GM12878 (cell line): Measurements from ENCODE around the gene SPSB3. TPM values are rescaled to one million over a fixed set of nuclear protein-coding genes. Genes with fewer than 3 reads are reported as not detected.

Source experiments
- ATAC-seq: fragments of 200-7000 bp; cut with Tn5 transposase; 3 replicates; pipeline ENCODE4 v1.9.1; 2020; ENCODE audit warnings: mild to moderate bottlenecking, moderate library complexity
- BruUV-seq: library from RNA; stranded (reverse); fragments of 400-500 nt; replicated peaks from 2 replicates; lab custom pipeline; 2021; lab: Mats Ljungman, UMichigan
- CTCF ChIA-PET: fragments of 300-600 bp; sonication (Branson Sonifier 250); formaldehyde crosslinking; extraction: SDS; loops from one replicate; lab custom pipeline; 2021; ENCODE audit warnings: inconsistent platforms; lab: Yijun Ruan, JAX
- POLR2A ChIA-PET: fragments of 350-600 bp; formaldehyde crosslinking; extraction: SDS; loops from one replicate; lab custom pipeline; 2021; ENCODE audit warnings: inconsistent platforms; lab: Charles Lee
- RAD21 ChIA-PET: fragments of 300-600 bp; sonication (Branson Sonifier 250); formaldehyde crosslinking; loops from one replicate; lab custom pipeline; 2023; ENCODE audit warnings: antibody characterized with exemption; ENCODE audit not compliant: unreplicated experiment; lab: Charles Lee
- SMC1A ChIA-PET: fragments of 300-600 bp; sonication (Branson Sonifier 250); formaldehyde crosslinking; loops from one replicate; lab custom pipeline; 2023; ENCODE audit not compliant: unreplicated experiment, uncharacterized antibody; lab: Charles Lee
- DNase-seq: peaks from one replicate; pipeline ENCODE4 v3.0.0-alpha.2; 2011; ENCODE audit warnings: low read depth, low spot score
- FAIRE-seq: peaks from 3 replicates; lab custom pipeline; 2011; peaks lifted over from hg19 to GRCh38; lab: Jason Lieb, UNC
- H2AFZ ChIP-seq: 2 replicates; pipeline ENCODE4 v1.6.0; 2011; ENCODE audit warnings: low read depth, low read length, control low read depth; ENCODE audit not compliant: control insufficient read depth
- H3K27ac ChIP-seq: 2 replicates; pipeline ENCODE4 v1.5.1; 2011; ENCODE audit warnings: control low read depth; ENCODE audit not compliant: control insufficient read depth, insufficient read depth
- H3K27me3 ChIP-seq, 2 experiments: replicated peaks in 1 of 2; 2 replicates each; pipeline versions ENCODE4 v1.6.0 to v1.6.1; 2011; ENCODE audit warnings: low read length in 1 of 2; ENCODE audit not compliant: control insufficient read depth in 2 of 2, insufficient read depth in 2 of 2
- H3K36me3 ChIP-seq, 2 experiments: 2 replicates each; pipeline ENCODE4 v1.5.1; 2011; ENCODE audit warnings: low read length in 1 of 2; ENCODE audit not compliant: control insufficient read depth in 2 of 2, insufficient read depth in 2 of 2
- H3K4me1 ChIP-seq: 2 replicates; pipeline ENCODE4 v1.6.1; 2011; ENCODE audit warnings: mild to moderate bottlenecking, low read length, moderate library complexity, mixed read lengths; ENCODE audit not compliant: control insufficient read depth, insufficient read depth
- H3K4me2 ChIP-seq: 2 replicates; pipeline ENCODE4 v1.6.0; 2011; ENCODE audit warnings: control low read depth; ENCODE audit not compliant: control insufficient read depth, insufficient read depth
- H3K4me3 ChIP-seq: fragments of 200-600 bp; sonication (generic); 2 replicates; pipeline ENCODE4 v1.5.1; 2016
- H3K79me2 ChIP-seq: 2 replicates; pipeline ENCODE4 v1.6.0; 2011; ENCODE audit warnings: low read length; ENCODE audit not compliant: control insufficient read depth, insufficient read depth
- H3K9ac ChIP-seq: 2 replicates; pipeline ENCODE4 v1.8.0; 2011; ENCODE audit warnings: low read length, control low read depth, mixed read lengths; ENCODE audit not compliant: control insufficient read depth, insufficient read depth
- H3K9me3 ChIP-seq: replicated peaks from 3 replicates; pipeline ENCODE4 v1.5.1; 2011; ENCODE audit warnings: mild to moderate bottlenecking, low read length; ENCODE audit not compliant: control insufficient read depth, insufficient read depth
- H4K20me1 ChIP-seq: 2 replicates; pipeline ENCODE4 v1.6.0; 2011; ENCODE audit not compliant: control insufficient read depth, insufficient read depth
- GATAD2B ChIP-seq: fragments of 450-650 bp; conservative IDR thresholded peaks from 2 replicates; pipeline ENCODE4 v1.6.1; 2017; ENCODE audit warnings: low read depth, mild to moderate bottlenecking, moderate library complexity
- SIN3A ChIP-seq: IDR thresholded peaks from 2 replicates; pipeline ENCODE4 v1.6.1; 2012; ENCODE audit warnings: low read depth, low read length, improper control_type of control experiment
- SP1 ChIP-seq: IDR thresholded peaks from one replicate; pipeline ENCODE4 v1.6.1; 2011; ENCODE audit warnings: low read depth, low read length
- SUZ12 ChIP-seq: fragments of 200-600 bp; sonication (generic); IDR thresholded peaks from one replicate; pipeline ENCODE4 v1.6.1; 2018; ENCODE audit warnings: antibody characterized with exemption, mild to moderate bottlenecking; ENCODE audit not compliant: unreplicated experiment
- WGBS: methylation state at CpG from one replicate; pipeline ENCODE4 v1.1.6; 2016; ENCODE audit warnings: low lambda C conversion rate; ENCODE audit not compliant: insufficient replicate concordance, insufficient coverage; ENCODE audit errors: missing lambda C conversion rate; 5-methylcytosine and 5-hydroxymethylcytosine counted together
- in situ Hi-C: fragments of 300-500 bp; cut with MboI; formaldehyde crosslinking; loops from 9 replicates; pipeline ENCODE4 v1.14.3; 2018; ENCODE audit warnings: mixed read lengths
- intact Hi-C: fragments of 100-400 bp; cut with micrococcal nuclease; formaldehyde crosslinking; loops from one replicate; pipeline ENCODE4 v1.14.2; 2022; ENCODE audit not compliant: unreplicated experiment
- polyA plus RNA-seq, 11 experiments: library from polyadenylated mRNA; depleted of rRNA in 4 of 11; unstranded in 6 of 11; stranded (reverse) in 5 of 11; fragments of >200 nt; fragmentation: Nextera tagmentation in 4 of 11; fragmentation: Illumina TruSeq in 1 of 11; extraction: Ambion mirVana in 4 of 11; extraction: Trizol in 1 of 11; gene quantifications; 1 replicate in 1 of 11; 2 replicates in 10 of 11; pipeline versions ENCODE4 v1.2.1 to v1.2.3, GENCODE V29; 2011 to 2016; ENCODE audit warnings: inconsistent platforms in 2 of 11, missing spikeins in 2 of 11, low read depth in 1 of 11
- total RNA-seq, 4 experiments: library from RNA; depleted of rRNA in 3 of 4; stranded (reverse); fragments of >200 nt in 3 of 4; fragmentation: Illumina TruSeq in 1 of 4; extraction: Trizol in 1 of 4; gene quantifications; 2 replicates each; pipeline versions ENCODE4 v1.2.1 to v1.2.3, GENCODE V29; 2013 to 2021
- TF ChIP-seq, protein P1 (sequence below): fragments of 450-650 bp; formaldehyde crosslinking; IDR thresholded peaks from 2 replicates; pipeline ENCODE4 v1.4.0; 2020; ENCODE audit warnings: mild to moderate bottlenecking, moderate library complexity
- TF ChIP-seq, protein P2 (sequence below): fragments of 450-650 bp; IDR thresholded peaks from 2 replicates; pipeline ENCODE4 v1.6.1; 2016; ENCODE audit warnings: mild to moderate bottlenecking, moderate library complexity, borderline replicate concordance
- TF ChIP-seq, protein P3 (sequence below): fragments of 450-650 bp; formaldehyde crosslinking; IDR thresholded peaks from 2 replicates; pipeline ENCODE4 v1.5.0; 2022; ENCODE audit warnings: mild to moderate bottlenecking, missing genetic modification characterization

Gene SPSB3
- total and polyA plus RNA-seq, 10 of the 15 experiments (the other 5 are each of a cell fraction or from before 2014, with no cell fraction given): 0.31 to 26.9 (median 14.0) TPM

DNA sequence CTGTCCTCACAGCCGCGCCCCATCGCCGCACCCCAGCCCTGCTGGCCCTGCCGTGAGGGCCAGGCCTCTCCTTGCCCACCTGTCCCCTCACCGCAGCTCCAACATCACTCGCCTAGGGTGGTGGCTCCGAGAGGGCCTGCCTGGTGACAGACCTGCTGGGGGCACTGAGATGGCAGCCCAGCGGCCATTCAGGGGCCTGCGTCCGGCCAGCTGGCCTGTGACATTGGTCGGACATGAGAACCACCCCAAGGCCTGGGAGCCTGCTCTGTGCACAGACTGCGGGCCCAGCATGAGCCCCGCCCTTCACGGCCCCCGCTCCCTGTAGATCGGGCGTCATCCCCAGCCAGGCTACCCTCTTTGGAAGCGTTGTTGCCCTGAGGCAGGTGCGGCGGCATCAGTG lies 22.9 kb downstream of the SPSB3 start:
- RAD21 ChIA-PET: no interaction called here
- Histone ChIP-seq H3K4me1 (no peaks in the 10 kb centered on the region), H3K4me3 (no peak overlapping the region), H3K9ac (no peak overlapping the region), H4K20me1 (no peaks in the 10 kb centered on the region), H3K4me2 (no peak overlapping the region), H2AFZ (no peak overlapping the region), H3K27me3 (no peaks in the 10 kb centered on the region), H3K9me3 (no peaks in the 10 kb centered on the region), H3K79me2 (no peaks in the 10 kb centered on the region), H3K27ac (no peak overlapping the region), H3K36me3 (peaks cover 0 to 9% of the 10 kb centered on the region in 2 experiments; a peak in 3 of 4 replicates)
- no TSS peak for BruUV-seq
- POLR2A ChIA-PET: no interaction called here
- CTCF ChIA-PET: no interaction called here
- no peak for DNase-seq
- TF ChIP-seq SIN3A (no peak), SP1 (no peak), SUZ12 (no peak), GATAD2B (no peak)
- TF ChIP-seq, protein P1, sequence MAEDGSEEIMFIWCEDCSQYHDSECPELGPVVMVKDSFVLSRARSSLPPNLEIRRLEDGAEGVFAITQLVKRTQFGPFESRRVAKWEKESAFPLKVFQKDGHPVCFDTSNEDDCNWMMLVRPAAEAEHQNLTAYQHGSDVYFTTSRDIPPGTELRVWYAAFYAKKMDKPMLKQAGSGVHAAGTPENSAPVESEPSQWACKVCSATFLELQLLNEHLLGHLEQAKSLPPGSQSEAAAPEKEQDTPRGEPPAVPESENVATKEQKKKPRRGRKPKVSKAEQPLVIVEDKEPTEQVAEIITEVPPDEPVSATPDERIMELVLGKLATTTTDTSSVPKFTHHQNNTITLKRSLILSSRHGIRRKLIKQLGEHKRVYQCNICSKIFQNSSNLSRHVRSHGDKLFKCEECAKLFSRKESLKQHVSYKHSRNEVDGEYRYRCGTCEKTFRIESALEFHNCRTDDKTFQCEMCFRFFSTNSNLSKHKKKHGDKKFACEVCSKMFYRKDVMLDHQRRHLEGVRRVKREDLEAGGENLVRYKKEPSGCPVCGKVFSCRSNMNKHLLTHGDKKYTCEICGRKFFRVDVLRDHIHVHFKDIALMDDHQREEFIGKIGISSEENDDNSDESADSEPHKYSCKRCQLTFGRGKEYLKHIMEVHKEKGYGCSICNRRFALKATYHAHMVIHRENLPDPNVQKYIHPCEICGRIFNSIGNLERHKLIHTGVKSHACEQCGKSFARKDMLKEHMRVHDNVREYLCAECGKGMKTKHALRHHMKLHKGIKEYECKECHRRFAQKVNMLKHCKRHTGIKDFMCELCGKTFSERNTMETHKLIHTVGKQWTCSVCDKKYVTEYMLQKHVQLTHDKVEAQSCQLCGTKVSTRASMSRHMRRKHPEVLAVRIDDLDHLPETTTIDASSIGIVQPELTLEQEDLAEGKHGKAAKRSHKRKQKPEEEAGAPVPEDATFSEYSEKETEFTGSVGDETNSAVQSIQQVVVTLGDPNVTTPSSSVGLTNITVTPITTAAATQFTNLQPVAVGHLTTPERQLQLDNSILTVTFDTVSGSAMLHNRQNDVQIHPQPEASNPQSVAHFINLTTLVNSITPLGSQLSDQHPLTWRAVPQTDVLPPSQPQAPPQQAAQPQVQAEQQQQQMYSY: no peak
- TF ChIP-seq, protein P2, sequence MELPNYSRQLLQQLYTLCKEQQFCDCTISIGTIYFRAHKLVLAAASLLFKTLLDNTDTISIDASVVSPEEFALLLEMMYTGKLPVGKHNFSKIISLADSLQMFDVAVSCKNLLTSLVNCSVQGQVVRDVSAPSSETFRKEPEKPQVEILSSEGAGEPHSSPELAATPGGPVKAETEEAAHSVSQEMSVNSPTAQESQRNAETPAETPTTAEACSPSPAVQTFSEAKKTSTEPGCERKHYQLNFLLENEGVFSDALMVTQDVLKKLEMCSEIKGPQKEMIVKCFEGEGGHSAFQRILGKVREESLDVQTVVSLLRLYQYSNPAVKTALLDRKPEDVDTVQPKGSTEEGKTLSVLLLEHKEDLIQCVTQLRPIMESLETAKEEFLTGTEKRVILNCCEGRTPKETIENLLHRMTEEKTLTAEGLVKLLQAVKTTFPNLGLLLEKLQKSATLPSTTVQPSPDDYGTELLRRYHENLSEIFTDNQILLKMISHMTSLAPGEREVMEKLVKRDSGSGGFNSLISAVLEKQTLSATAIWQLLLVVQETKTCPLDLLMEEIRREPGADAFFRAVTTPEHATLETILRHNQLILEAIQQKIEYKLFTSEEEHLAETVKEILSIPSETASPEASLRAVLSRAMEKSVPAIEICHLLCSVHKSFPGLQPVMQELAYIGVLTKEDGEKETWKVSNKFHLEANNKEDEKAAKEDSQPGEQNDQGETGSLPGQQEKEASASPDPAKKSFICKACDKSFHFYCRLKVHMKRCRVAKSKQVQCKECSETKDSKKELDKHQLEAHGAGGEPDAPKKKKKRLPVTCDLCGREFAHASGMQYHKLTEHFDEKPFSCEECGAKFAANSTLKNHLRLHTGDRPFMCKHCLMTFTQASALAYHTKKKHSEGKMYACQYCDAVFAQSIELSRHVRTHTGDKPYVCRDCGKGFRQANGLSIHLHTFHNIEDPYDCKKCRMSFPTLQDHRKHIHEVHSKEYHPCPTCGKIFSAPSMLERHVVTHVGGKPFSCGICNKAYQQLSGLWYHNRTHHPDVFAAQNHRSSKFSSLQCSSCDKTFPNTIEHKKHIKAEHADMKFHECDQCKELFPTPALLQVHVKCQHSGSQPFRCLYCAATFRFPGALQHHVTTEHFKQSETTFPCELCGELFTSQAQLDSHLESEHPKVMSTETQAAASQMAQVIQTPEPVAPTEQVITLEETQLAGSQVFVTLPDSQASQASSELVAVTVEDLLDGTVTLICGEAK: no peak
- TF ChIP-seq, protein P3, sequence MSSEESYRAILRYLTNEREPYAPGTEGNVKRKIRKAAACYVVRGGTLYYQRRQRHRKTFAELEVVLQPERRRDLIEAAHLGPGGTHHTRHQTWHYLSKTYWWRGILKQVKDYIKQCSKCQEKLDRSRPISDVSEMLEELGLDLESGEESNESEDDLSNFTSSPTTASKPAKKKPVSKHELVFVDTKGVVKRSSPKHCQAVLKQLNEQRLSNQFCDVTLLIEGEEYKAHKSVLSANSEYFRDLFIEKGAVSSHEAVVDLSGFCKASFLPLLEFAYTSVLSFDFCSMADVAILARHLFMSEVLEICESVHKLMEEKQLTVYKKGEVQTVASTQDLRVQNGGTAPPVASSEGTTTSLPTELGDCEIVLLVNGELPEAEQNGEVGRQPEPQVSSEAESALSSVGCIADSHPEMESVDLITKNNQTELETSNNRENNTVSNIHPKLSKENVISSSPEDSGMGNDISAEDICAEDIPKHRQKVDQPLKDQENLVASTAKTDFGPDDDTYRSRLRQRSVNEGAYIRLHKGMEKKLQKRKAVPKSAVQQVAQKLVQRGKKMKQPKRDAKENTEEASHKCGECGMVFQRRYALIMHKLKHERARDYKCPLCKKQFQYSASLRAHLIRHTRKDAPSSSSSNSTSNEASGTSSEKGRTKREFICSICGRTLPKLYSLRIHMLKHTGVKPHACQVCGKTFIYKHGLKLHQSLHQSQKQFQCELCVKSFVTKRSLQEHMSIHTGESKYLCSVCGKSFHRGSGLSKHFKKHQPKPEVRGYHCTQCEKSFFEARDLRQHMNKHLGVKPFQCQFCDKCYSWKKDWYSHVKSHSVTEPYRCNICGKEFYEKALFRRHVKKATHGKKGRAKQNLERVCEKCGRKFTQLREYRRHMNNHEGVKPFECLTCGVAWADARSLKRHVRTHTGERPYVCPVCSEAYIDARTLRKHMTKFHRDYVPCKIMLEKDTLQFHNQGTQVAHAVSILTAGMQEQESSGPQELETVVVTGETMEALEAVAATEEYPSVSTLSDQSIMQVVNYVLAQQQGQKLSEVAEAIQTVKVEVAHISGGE (CRISPR knock-in tag): no peak
- ATAC-seq: no peak
- 95% methylated on average over 17 of the region's 21 CpGs for WGBS
- in situ Hi-C loops: no loop called here
- SMC1A ChIA-PET: no interaction called here
- intact Hi-C loops: no loop called here
- no peak for FAIRE-seq
